Left ventricle myocardium inferior (tissue), 1 donor: ENCODE results near the gene ANKRD22. TPM values are rescaled to one million over a fixed set of nuclear protein-coding genes. Genes with fewer than 3 reads are reported as not detected.

Experiments
- DNase-seq: peaks from one replicate; pipeline ENCODE4 v3.0.0-alpha.2; 2020
- H3K27ac ChIP-seq: fragments of 200-600 bp; replicated peaks from 2 replicates; pipeline ENCODE4 v1.8.0; 2021
- H3K27me3 ChIP-seq: fragments of 200-600 bp; 2 replicates; pipeline ENCODE4 v1.8.0; 2021; ENCODE audit warnings: low read depth
- H3K36me3 ChIP-seq: fragments of 200-600 bp; 2 replicates; pipeline ENCODE4 v1.8.0; 2021
- H3K4me1 ChIP-seq: fragments of 200-600 bp; 2 replicates; pipeline ENCODE4 v1.8.0; 2021
- H3K4me3 ChIP-seq: fragments of 200-600 bp; 2 replicates; pipeline ENCODE4 v1.8.0; 2021; ENCODE audit warnings: mild to moderate bottlenecking, moderate library complexity
- H3K9me3 ChIP-seq: fragments of 200-600 bp; replicated peaks from 2 replicates; pipeline ENCODE4 v1.8.0; 2021
- CTCF ChIP-seq: fragments of 200-600 bp; IDR thresholded peaks from 2 replicates; pipeline ENCODE4 v1.8.0; 2021; ENCODE audit warnings: antibody characterized with exemption, mild to moderate bottlenecking, borderline replicate concordance
- intact Hi-C: fragments of 100-400 bp; cut with micrococcal nuclease; formaldehyde crosslinking; loops from one replicate; pipeline ENCODE4 v1.11.0; 2022
- total RNA-seq: library from RNA; stranded (reverse); fragmentation: NEBNext Ultra II Directional; extraction: Animal tissue kit (Norgen Biotek cat#: 25700); gene quantifications from one replicate; pipeline ENCODE4 v1.2.1, GENCODE V29; 2021
- donor health status: DM: no; HTN: yes; CAD: no; lungs with severe emphysema.

The ANKRD22 gene
- total RNA-seq, 1 donor from 2014 or later: not detected

- H3K9me3 ChIP-seq: no peaks in the 10 kb centered on the region
- intact Hi-C loops: no loop called here
- H3K4me3 ChIP-seq: no peak overlapping the region
Measured at GRCh38 chr10:88793712-88794299, 57.8 kb downstream of the ANKRD22 start.

GRCh38 chr10:88792661-88793060 lies 59.0 kb downstream of the ANKRD22 start:
- intact Hi-C loops: no loop called here
- H3K4me1 ChIP-seq: no peaks in the 10 kb centered on the region
- no peak for TF ChIP-seq CTCF
- no peak overlapping the region for H3K4me3 ChIP-seq
- H3K36me3 ChIP-seq: no peaks in the 10 kb centered on the region
- H3K27me3 ChIP-seq: peaks cover 9% of the 10 kb centered on the region
- H3K9me3 ChIP-seq: no peaks in the 10 kb centered on the region
- no peak overlapping the region for H3K27ac ChIP-seq
- peak; percentile 20 for DNase-seq

More at GRCh38 chr10:88793712-88794299, 57.8 kb downstream of the ANKRD22 start:
- Histone ChIP-seq H3K36me3 (no peaks in the 10 kb centered on the region), H3K4me1 (no peaks in the 10 kb centered on the region), H3K27me3 (peaks cover 9% of the 10 kb centered on the region), H3K27ac (no peak overlapping the region)
- no peak for DNase-seq
- TF ChIP-seq CTCF: no peak

- no peak overlapping the region for H3K4me3 ChIP-seq
- H3K36me3 ChIP-seq: no peaks in the 10 kb centered on the region
- H3K4me1 ChIP-seq: no peaks in the 10 kb centered on the region
- H3K9me3 ChIP-seq: no peaks in the 10 kb centered on the region
- TF ChIP-seq CTCF: peak; percentile 60
- peaks cover 14% of the 10 kb centered on the region for H3K27me3 ChIP-seq
- no peak for DNase-seq
- H3K27ac ChIP-seq: no peak overlapping the region
- intact Hi-C loops: no loop called here
Measured at GRCh38 chr10:88791924-88792323, 59.7 kb downstream of the ANKRD22 start.

- no peak for DNase-seq
- H3K4me1 ChIP-seq: no peaks in the 10 kb centered on the region
- no peaks in the 10 kb centered on the region for H3K9me3 ChIP-seq
- no peaks in the 10 kb centered on the region for H3K36me3 ChIP-seq
- H3K27ac ChIP-seq: no peak overlapping the region
- TF ChIP-seq CTCF: no peak
- no peak overlapping the region for H3K4me3 ChIP-seq
- peaks cover 19% of the 10 kb centered on the region for H3K27me3 ChIP-seq
- intact Hi-C loops: no loop called here
Measured at GRCh38 chr10:88788924-88789323, 62.7 kb downstream of the ANKRD22 start.

GRCh38 chr10:88787463-88787862 lies 64.2 kb downstream of the ANKRD22 start:
- no peak for TF ChIP-seq CTCF
- no peak for DNase-seq
- Histone ChIP-seq H3K27me3 (peaks cover 19% of the 10 kb centered on the region), H3K27ac (no peak overlapping the region), H3K4me1 (no peaks in the 10 kb centered on the region), H3K36me3 (no peaks in the 10 kb centered on the region), H3K4me3 (no peak overlapping the region), H3K9me3 (no peaks in the 10 kb centered on the region)
- intact Hi-C loops: no loop called here
